ENCODE results near the gene MAPK8IP2. TPM values are rescaled to one million over a fixed set of nuclear protein-coding genes. Genes with fewer than 3 reads are reported as not detected.

The MAPK8IP2 gene
- 1.9 and 4.6 TPM in 2 replicates for total RNA-seq

DNA sequence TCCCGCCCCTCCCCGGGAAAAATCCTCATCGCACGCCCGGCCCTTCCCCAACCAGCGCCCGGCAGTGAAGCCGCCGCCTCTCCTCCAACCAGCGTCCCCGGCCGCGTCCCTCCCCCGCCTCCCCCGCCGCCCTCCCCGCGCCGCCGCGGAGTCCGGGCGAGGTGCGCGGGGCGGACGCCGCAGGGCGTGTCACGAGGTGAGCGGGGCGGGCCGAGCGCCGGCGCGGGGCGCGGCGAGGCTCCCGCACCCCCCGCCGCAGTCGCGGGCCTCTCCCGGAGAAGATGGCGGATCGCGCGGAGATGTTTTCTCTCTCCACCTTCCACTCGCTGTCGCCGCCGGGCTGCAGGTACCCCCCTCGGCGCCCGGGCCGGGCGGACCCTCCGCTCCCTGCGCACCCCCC lies at the start of gene MAPK8IP2:
Gene MAPK8IP2, plus strand, starts transcription at position 256 of the 400 bp plus-strand sequence. Its CDS starts 26 bp downstream, at position 282.

DNA sequence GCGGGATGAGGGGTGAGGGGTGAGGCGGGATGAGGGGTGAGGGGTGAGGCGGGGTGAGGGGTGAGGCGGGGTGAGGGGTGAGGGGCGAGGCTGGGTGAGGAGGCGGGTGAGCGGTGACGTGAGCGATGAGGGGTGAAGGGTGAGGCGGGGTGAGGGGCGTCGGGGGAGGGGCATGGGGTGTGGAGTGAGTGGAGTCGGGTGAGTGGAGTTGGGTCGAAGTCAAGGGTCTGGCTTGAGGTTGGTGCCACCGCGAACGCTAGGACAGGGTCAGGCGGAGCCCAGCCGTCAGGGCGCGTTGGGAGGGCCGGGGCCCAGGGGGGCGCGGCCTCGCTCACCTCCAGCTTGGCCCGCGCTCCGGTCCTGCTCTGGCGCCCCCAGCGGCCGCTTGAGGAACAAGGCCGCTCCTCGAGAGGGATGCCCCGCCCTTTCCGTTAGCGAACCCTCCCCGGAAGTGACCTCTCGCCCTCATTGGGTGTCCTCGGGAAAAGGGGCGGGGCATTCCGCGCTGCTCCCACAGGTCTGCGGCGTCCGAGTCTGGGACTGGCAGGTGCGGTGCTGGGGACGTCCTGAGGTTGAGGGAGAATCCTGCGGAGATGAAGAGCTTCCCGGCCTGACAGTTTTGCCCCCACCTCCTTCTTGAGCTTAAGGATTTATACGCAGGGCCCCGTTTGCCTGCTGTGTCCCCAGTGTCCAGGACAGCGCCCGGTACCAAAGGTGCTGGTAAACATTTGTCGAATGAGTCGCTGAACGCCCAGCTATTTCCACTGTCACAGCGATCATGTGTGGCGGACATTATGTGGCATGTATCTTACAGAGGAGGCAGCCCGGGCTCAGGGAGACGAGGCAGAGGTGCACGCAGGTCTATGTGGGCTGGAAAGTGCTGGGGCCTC lies 37.8 kb upstream of the MAPK8IP2 start, which contains the start of gene SYCE3:
Gene SYCE3, minus strand, starts transcription at position 397 of the 890 bp plus-strand sequence. CDS start 6,514 bp downstream, outside the sequence.

DNA sequence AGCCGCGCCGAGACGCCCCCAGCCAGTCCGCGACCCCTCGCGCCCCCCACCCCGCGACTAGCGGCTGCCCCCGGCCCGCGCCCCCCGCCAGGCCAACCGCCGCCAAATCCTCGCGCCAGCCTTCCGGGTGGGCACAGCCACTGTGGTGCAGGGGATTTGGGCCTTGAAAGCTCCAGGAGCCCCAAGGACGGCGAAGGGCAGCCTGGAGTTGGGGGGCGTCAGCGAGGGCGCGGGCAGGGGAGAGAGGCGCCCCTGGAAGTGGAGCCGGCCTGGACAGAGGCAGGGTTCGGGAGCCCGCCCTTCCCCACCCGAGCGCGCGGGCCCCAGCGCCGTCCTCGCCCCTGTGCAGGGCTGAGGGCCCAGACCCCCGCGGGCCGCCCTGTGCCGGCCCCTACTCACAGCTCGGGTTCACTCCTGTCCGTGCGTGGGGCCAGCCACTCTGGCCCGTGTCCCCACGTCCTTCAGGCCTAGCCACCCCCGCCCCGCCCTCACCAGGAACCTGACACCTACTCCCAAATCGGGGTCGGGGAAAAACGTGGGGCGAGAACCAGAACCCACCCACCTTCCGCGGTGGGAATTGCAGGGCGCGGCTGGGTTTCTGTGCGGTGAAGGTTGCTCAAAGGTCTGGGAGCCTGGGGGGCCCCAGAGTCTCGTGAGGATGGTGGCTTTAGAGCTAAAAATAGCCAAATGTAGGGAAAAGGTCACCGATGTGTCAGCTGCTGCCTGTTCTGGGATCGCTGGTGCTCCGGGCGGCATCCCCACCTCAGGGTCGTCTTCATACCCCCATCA lies 22.4 kb upstream of the MAPK8IP2 start, which contains the start of gene CPT1B:
Gene CPT1B, minus strand, starts transcription at position 441 of the 789 bp plus-strand sequence. CDS start 512 bp downstream, outside the sequence.

DNA sequence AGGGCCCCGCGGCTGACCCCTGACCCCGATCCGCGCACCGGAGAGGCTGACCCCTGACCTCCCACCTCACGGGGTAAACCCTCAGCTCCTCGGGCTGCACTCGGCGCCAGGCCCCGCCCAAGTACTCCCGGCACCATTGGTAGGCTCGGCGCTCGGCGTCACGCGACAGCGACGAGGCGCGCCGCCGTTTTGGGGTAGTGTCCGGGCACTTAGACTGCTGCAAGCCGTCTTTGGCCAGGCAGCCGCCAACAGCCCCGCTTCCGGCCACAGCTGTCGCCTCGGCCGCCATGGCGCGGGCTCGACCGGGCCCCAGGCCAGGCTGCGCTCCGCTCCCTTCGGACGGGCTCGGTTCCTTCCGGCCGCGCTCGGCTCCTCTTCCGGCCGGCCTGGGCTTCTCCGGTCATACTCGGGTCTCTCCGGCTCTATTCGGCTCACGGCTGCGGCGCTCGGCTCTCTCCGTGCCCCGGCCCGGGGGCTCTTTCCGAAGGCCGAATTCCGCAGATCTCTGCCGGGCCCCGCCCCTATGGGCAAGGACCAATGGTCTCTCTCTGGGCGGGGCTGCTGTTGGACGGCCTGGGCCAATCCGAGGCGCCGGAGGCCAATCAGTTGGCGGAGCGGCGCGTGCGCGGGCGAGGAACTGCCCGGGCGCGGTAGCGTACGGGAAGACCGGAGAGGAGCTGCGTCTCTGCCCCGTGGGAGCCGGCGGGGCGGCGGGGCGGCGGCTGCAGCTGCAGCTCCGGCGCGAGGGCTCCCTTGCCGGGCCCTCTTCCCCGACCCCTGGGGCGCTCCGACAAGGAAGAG lies 17.9 kb upstream of the MAPK8IP2 start, which contains the start of gene CHKB:
Gene CHKB, minus strand, starts transcription at position 357 of the 801 bp plus-strand sequence. Its CDS starts 68 bp downstream, at position 289.

DNA sequence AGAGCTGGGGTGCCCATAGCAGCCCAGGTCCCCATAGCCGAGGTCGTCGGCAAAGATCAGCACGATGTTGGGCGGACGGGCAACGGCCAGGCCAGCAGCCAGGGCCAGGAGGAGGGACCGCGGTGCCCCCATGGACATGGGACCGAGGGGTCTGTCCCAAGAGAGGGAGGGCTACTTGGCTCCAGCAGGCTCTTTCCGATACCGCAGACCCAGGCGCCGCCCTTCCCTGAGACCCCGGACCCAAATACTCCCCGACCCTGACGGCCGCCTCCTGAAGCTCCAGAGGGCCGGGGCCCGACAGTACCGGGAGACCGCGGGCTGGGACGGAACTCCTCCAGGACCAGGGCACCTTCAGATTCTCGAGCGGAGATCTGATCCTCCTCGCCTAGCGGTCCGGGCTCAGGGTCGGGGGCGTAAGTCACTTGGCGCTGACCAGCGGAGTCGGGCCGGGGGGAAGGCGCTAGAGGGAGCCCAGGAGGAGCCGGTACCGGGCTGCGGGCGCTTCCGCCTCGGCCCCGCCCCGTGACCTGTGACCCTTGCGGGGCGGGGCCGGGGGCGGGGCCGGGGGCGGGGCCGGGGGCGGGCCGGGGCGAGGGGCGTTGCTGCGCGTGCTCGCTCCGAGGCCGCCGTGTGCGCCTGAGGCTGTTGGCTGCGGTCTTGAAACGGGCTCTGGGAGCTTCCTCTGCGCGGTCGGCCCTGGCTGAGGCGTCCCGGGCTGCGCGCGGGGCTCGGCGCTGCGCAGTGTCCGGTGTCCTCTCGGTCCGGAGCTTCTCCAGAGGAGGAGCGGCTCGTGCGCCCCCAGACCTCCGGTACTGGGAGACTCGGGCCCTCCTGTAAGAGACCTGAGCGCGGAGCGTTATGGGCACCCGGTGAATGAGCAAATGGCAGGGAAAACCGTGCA lies 27.3 kb downstream of the MAPK8IP2 start, which contains the start of gene ARSA:
Gene ARSA, minus strand, starts transcription at position 511 of the 901 bp plus-strand sequence. Its CDS starts 373 bp downstream, at position 138.

Other genes with a start within 250 kb of the MAPK8IP2 start
- 83.8 and 100 TPM in 2 replicates for gene SBF1, start 125.8 kb upstream of the MAPK8IP2 start, total RNA-seq
- gene ADM2, start 119.2 kb upstream of the MAPK8IP2 start, total RNA-seq, result 4.5 and 9.6 TPM in 2 replicates
- not detected in 2 replicates for gene MIOX, start 113.9 kb upstream of the MAPK8IP2 start, total RNA-seq
- gene LMF2, start 93.1 kb upstream of the MAPK8IP2 start, total RNA-seq, result 82.6 and 93.6 TPM in 2 replicates
- gene NCAPH2, start 92.6 kb upstream of the MAPK8IP2 start, total RNA-seq, result 23.3 and 24.8 TPM in 2 replicates
- 3.2 and 6.1 TPM in 2 replicates for gene SCO2, start 75.2 kb upstream of the MAPK8IP2 start, total RNA-seq
- gene TYMP, start 70.8 kb upstream of the MAPK8IP2 start, total RNA-seq, result 73.7 and 88.9 TPM in 2 replicates
- 0.12 TPM in 1 of 2 replicates, not detected in the other for gene KLHDC7B, start 54.9 kb upstream of the MAPK8IP2 start, total RNA-seq
- not detected in 2 replicates for gene SYCE3, start 37.9 kb upstream of the MAPK8IP2 start, total RNA-seq
- 3.2 and 4.0 TPM in 2 replicates for gene CPT1B, start 22.4 kb upstream of the MAPK8IP2 start, total RNA-seq
- 40.8 and 45.1 TPM in 2 replicates for gene CHKB, start 17.9 kb upstream of the MAPK8IP2 start, total RNA-seq
- gene ARSA, start 27.4 kb downstream of the MAPK8IP2 start, total RNA-seq, result 40.8 and 47.1 TPM in 2 replicates
- gene SHANK3, start 72.0 kb downstream of the MAPK8IP2 start, total RNA-seq, result 0.85 and 1.9 TPM in 2 replicates
- gene ACR, start 137.4 kb downstream of the MAPK8IP2 start, total RNA-seq, result 0.16 TPM in 1 of 2 replicates, not detected in the other
- gene RABL2B, start 182.8 kb downstream of the MAPK8IP2 start, total RNA-seq, result 21.6 and 25.3 TPM in 2 replicates

All from hair follicle dermal papilla cell (primary cell).